Activated effector memory CD4-positive, alpha-beta T cell treated with Interleukin-2 at 50 U/mL for 16 hours (primary cell): ENCODE results near the gene LRRC18.

Source experiments
- DNase-seq: peaks from one replicate; pipeline ENCODE4 v3.0.0-alpha.2; 2020

LRRC18 gene

DNA sequence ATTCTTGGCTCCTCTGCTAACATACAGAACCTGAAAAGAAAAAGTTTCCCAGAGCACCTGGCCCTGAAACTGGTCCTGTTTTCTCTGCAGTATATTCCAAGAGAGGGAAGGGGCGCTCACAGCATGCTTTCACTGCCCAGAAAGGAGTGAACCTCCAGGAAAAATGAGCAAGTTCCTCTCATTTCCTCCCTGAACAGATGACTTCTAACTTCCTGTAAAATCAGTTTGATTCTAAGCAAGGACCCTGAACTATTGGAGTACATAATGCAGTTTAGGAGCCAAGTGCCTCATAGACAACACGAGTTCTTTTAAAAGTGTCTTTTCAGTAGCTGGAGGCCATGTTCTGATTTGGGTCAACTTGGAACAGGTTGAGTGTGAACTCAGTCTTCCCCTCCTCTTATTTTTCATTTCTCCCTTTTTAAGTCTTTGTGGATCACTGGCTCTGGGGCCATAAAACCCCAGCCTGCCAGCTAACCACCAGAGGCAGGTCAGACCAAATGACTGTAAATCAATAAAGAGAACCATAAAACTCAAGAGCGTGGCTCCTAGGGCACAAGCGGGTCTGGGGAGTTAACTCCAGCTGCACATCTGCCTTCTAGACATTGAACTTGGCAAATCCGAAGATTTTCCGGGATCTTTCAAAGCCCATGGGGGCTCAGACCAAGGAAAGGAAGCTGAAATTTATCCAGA is 5.9 kb upstream of the LRRC18 start:
- no peak for DNase-seq

DNA sequence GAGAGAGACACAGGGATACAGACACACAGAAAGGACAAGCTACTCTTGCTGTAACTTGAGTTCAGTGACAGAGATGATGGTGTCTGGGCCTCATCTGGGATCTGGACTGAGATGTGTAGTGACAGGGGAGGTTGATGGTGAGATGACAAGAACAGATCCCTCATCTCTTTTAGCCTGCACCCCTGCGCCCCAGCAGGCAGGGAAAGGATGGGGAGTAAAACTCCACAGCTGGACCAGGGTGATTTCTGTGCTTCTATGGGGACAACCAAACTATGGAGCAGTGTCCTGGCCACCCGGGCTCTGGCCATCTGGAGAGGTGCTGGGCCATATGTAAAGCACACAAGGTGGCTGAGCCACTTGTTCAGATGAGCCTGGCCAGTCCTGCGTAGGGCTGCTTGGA is 4.5 kb upstream of the LRRC18 start:
- no peak for DNase-seq

DNA sequence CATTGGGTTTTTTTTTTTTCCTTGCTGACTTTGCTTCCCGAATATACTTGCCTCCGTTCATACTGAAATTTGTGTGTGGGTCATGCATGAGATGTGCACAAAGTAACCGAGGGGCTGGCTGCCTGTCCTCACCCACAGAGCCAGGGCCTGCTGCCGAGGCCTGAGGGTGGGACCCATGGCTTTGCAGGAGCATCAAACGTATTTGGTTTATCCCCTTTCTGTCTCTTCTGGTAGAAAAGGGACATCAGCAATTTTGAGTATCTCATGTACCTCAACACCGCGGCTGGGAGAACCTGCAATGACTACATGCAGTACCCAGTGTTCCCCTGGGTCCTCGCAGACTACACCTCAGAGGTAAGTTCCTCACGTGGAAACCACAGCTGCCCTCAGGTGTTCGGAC is 3.5 kb upstream of the LRRC18 start:
- DNase-seq = no peak

DNA sequence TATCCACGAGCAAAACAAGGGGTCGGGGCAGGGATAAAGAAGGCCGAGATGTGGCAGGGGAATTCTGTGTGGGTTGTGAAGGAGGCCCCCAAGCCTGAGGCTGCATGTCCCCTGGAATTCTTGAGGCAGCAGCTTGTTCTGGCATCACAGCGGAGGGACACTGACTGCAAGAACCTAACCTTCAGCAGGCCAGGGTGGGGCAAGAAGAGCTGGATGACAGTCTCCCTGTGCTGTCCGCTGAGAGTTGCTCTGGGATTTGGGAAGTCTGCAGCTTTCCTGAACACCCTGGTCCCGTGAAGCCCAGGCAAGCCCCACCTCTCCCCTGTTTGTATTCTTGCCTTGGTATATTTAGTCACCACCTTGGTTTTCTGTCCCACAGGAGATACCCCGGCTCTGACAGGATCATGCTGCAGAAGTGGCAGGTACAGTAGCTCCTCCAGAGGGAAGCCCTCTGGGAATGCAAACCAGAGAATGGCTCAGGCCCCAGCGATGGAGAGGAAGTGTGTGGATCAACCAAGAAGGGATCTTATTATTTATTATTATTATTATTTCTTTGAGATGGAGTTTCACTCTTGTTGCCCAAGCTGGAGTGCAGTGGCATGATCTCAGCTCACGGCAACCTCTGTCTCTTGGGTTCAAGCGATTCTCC is 1.9 kb upstream of the LRRC18 start:
- DNase-seq = no peak

DNA sequence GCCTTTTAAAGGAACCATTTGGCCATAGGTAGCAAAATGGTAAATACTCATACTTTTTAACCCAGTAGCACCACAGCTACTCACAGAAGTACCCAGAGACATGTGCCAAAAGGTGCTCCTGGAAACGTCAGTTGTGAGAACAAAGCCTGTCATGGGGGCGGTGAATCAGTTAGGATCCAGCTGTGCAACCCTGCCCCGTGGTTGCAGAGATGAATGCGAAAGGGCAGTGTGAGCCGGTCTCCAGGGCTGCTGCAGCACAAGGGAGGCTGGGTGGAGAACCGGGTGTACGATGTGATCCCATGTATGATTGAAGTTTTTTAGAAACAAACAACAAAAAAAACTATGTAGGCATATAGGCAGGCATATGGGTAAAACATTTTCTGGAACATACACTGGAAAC is 1.3 kb upstream of the LRRC18 start:
- no peak for DNase-seq

DNA sequence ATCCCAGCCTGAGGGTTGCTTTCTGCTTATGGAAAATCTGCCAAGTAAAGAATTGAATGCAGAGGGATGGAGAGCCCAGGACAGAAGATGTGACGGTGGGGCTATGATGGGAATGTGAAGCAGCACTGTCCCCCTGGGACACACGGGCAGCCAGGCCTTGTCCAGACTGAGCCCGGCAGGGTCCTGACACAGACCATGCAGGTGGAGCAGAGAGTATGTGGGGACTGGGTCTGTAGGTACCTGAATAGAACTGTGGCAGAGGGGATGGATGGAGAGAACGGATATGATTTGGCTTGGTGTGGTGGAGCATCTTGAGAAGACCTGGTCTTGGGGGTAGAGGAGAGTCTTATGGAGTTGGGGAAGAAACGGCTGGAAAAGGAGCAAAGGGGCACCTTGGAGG is 732 bp upstream of the LRRC18 start:
- no peak for DNase-seq

DNA sequence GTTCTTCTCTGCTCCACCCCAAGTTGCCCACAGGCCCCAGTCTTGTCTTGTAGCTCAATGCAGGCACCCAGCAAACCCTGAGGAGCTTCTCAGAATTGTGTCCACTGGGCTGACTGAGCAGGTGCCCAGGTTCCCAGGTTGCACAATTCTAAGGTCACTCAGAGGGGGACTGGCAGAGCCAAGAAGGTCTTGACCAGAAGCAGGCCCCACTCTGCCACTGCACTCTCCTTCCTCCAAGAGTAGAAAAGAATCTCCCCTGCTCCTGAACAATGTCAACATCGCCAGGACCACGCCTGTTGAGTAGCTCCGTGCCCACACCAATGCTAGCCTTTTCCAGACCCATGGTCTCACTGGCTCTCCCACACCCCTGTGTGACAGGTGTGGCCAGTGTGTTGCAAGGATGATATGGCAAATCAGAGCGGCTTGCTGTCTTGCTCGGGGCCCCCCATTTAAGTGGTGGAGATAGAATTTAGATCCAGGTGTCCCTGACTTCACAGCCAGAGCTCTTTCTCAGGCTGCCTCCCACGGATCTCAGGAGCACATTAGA is 577 bp downstream of the LRRC18 start:
- no peak for DNase-seq

DNA sequence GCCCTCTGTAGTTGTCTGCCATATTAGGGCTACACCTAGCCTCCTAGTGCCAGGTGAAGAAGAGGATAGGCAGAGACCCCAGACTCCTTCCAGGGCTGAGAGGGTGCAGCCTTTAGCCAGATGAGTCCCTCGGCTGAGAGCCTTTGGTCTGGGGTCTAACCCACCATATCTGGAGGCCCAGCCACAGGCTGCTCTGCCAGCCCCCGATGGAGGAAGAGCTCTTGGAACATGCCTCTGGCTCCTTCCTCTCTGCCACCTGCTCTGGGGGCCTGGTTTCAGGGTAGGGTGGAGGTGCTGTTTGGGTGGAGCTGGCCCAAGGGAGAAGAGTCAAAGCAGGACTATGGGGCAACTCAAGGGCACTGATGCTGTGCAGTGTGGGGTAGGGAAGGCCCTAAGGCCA is 1.4 kb downstream of the LRRC18 start:
- no peak for DNase-seq

DNA sequence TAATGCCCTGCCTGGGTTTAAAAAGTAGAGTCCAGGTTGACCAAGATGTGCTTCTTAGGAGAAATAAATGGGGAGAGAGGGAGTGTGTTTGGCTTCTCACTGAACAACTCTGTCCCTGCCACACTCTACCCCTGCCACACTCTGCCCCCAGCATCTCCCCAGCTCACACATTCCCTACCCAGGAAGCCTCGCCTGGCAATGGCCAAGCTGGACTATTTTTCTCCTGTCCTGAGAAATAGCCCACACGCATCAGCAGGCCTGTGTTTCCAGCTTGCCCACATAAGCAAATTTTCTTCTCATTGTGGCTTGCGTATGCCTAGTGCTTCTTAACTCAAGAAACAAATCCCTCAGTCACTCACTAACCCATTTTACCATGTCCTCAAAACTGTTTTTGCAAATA is 1.8 kb downstream of the LRRC18 start:
- no peak for DNase-seq

DNA sequence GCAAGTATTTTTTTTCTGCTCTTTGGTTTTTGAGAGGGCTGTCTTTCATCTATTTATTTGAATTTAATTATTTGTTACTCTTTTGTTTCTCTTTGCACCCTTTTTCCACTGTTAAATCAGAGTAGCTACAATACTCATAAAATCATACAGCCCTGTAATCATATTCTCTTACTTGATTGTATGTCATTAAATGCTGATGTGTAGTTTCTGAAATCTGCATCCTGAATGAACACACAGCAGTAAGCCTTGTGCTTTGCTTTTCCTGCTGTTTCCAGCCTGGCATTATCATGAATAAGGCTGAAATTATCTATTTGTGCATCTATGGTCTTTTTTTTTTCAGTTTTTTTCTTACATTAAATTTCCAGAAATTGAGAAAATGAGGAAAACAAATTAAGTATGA is 4.1 kb downstream of the LRRC18 start:
- DNase-seq = no peak

DNA sequence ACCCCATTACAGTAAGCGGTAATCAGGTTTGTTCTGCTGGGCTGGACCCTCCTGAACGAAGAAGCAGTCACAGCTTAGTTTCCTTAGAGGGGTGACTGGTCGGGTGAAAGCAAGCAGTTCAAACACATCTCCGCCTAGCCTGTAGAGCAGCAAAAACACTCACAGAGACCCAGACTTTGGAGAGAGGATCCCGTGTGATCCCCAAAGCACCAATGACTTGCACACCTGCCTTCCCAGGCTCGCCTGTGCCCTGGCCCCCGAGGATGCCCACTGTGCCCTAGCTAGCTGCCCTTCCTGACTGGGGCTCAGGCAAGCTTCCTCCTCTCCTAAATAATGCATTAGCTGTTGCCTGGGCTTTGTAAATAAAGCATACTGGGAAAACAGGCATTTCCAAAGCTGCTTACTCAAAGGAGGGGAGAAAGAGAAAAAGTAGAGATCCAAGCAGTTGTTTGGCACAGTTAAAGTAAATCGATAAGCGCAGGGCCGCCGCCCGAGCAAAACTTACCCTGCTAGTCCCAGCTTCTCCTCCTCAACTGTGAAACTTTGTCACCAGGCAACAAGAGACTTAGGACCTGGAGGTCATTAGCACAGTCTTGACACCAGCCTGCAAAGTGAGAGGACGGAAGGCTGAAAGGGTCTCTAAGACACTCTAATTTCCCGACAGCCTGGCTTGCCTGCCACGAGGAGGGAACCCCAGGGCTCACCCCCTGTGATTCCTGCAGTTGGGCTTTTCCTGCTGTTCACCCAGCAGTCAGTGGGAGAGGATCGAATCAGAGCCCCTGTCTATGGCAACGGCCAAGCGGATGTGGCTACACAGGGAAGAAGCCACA is 4.8 kb downstream of the LRRC18 start:
- no peak for DNase-seq

DNA sequence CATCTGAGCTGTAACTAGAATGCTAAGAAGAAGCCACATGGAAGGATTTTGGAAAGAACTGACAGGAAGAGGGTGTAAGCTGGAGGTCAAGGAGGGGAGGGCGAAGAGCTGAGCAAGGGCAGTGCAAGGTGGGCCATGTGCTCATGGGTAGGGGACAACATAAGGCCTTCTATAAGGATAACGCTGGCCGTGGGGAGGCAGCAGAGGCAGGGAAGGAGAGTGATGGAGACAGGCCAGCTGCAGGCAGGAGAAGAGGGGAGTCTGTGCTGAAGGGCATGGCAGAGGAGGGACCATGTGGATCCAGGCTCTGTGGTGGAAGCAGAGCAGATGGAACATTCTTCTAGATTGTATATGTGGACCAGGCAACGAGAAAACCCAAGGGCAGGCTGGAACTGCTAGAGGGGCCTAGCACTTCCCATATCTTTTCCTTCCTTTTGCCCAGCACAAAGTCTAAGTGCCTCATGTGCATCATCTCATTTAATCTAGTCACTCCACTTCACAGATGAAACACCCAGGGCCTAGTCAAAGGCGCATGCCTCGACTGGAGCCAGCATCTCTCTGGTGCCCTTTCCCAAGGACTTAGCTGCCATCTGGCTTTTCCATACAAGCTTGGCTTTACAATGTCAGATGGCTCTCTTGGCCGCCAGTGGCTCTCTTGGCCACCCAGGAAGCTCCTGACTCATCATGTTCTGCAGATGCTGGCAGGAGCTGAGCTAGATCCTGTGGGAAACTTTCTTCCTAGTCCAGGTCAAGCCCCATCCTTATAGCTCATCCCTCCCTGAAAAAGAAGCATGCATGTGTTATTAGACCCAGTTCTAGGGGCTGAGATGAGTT is 6.6 kb downstream of the LRRC18 start:
- DNase-seq = no peak

DNA sequence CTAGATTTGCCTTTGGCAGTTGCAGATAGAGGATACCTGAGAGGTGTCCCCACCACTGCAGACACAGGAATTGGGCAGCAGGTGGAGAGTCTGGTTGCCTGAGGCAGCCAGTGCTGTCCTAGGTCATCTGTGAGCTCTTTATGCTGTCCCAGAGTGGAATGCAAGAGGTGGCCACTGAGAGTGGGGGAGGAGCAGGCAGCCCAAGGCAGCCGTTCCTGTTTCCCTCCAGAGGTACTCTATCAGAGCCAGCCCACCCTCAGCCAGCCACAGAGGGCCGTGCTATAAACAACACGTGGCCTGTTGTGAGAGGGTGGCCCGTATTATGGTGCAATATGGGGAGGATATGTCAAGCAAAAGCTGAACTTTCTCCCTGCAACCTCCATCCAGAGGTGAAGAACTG is 8.5 kb downstream of the LRRC18 start:
- DNase-seq = no peak

DNA sequence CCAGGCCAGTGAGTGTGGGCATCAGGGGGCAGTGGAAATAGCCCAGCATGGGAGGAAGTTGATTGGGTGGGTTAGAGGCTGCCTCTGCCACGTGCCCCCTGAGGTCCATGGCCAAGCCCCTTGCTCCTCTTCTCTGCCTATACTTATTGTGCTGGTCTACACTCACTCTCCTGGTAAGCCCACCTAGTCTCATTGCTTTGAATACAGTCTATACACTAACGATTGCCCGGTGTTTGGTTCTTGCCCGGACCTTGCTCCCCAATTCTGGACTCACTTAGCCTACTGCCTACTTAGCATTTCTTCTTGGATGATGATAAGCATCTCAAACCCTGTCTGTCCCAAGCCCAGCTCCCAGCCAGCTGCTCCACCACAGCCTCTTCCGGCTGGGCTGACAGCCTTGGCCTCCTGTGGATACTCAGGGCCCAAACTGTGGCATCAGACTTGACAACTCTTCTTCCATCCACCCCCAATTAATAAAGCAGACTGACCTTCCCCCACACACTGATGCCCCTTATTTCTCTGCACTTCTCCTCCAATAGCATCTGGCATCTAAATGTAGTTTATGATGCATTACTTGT is 10.1 kb downstream of the LRRC18 start:
- no peak for DNase-seq

DNA sequence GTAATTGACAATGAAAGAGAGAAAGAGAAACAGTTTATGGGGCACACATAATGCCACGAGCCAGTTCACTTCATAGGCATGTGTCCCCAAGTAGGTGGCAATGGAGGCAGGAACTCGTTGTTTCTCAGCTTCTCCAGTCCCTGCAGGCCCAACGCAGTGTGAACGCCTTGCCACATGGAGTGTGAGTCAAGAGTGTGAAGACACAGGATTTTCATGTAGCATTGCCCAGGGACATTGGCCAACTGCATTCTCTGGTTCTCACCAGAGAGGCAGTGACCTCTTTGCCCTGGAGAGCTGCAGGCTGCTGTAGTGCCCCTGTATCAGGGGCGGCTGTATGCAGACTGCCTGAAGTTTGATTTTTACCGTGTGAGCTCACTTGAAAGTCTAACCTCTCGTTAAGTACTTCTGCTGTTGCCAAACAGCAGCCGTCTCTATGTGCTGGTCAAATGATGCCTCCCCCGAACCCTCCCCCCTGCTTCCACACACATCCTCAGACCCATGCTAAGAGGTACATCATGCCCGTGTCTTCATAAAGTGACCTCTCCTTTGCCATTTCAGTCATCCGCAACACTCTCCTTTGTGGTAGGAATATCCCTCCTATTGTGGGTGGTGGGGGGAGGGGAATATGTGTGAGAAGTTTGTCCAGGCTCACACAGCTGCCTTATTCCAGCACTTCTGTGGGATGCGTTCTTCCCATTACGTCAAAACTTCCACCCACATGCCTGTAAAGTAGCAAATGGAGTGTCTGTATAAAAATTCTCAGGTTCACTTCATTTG is 12.7 kb downstream of the LRRC18 start:
- no peak for DNase-seq

DNA sequence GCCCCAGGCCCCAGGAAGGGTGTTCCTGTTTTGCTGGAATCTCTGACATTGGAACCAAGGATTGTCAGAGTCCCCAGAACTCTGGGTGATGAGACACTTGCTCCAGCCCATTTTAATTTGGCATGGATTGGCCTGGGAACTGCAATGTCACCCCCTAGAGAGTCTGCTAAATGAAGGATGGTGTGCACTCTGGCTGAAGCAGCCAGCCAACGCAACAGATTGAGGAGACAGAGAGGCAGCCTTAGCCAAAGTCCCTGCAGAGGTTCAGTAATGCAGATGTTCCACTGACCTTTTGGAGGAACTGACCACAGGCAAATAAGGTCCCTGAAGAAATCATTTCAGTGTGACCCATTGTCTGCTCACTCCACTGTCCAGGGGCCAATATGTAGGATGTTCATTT is 13.4 kb downstream of the LRRC18 start:
- DNase-seq = no peak

DNA sequence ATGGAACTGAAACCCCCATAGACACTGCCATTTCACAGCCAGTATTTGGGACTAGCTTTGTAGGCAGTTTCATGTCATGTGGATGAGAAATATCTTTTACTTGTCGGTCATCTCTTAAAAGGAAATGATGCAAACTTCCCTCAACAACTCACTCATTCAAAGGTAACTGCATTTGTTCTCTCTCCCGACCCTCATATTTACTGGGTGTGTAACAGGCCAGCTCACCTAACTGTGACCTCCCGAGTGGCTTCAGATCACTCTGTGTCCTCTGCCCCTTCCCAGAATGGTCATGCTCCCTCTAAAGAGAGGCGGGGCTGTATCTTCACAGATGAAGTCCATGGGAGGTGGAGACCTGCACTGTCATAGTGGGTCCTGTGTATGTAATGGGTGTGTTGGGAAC is 14.7 kb downstream of the LRRC18 start:
- no peak for DNase-seq

DNA sequence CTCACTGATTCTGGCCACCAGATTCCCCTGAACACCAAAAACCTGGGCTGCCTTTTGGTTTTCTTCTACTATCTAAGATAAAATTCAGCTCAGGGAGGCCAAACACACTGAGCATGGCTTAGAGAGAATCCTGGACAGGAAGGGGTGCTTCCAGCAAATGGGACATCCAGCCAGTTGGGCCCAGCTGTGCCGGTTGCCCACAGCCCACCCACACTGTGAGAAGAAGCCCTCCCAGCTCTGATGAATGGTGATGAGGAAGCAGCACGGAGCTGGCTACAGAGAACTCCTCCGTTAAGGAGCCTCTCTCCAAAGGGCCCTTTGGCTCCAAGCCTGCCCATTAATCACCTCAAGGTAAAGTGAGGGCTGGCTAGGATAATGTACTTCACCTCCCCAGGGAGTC is 15.9 kb downstream of the LRRC18 start:
- no peak for DNase-seq

DNA sequence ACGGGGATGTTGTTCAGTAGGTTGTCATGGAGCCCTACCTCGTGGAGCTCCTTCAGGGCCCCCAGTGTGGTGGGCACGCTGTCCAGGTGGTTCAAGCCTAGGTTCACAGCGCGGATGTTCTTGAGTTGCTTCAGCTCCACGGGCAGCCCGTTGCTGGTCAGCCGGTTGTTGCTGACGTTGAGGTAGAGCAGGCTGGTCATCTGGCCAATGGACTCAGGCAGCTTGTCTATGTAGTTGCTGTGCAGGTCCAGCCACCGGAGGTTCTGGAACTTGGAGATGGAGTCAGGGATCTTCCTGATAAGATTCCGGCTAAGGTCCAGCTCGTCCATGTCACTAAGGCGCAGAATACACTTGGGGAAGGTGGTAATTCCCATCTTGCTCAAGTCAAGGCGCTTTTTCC is 26.0 kb downstream of the LRRC18 start:
- no peak for DNase-seq

DNA sequence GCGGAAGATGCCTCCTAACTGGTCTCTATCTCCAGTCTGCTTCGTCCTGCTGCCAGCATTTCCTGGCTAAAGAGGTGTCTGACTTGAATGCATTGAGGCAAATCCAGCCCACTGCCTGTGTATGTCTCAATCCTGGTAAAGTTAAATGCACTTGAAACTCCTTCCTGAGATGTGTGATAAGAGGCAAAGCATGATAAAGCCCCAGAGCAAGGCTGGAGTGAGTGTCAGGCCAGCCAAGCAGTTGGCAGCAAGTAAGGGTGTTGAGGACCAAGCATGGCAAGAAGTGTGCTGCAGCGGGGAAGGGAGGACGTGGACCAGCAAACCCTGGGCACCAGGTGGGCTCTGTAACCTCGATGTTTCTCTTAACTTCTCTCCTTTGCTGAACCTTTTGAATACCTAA is 29.1 kb downstream of the LRRC18 start:
- DNase-seq = no peak

DNA sequence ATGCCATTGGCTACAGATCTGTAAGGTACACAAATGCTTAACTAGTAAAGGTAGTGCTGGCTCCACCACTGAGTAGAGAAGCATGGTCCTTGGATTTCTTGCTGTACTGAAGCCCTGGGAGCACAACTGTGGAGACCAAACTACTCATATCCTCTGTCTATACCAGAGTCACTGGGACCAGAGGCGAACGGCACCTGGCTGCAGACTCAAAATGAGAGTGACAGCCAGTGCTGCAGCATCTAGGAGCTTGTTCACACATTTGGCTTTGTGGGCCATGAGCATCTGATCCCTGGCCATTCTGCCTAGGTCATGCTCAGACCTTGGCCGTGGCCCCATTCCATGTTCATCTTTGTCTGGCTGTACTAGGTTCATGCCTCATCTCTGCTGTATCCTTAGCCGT is 31.9 kb downstream of the LRRC18 start:
- no peak for DNase-seq

DNA sequence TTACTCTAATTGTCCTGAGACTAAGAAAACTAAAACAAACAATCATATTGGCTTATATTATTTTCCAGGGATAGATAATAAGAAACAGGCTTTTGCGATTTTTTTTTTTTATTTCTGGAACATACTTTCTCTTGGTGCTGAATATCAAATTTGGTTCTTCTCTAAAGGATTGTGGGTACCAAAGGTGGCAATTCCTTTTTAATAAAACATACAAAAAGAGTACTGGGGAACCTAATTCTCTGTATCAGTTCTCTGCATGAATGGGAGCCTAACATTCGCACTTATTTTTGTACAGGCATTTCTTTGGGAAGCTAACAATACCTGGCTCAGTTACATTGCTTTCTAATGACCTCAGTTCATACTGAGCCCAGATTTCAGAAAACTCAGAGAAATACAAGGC is 32.8 kb downstream of the LRRC18 start:
- DNase-seq = no peak
